ENCODE results near the gene PTPRN2.

Gene PTPRN2

DNA sequence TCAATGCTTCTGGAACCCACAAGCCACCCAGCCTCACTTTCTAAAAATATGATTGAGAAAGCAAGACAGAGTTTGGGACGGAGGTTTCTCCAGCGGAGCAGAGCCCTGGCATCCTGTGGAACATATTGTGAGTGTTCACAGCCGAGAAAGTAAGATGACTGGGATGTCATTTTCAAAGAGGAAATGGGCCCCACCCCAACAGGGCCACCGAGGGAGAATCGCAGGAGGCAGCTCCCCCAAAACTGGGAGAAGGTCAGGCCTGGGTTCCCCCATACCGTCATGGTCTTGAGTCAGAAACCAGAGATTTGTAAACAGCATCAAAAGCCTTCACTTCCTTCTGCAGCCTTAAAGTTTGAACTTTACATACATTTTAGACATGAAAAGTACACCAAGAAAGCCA, 560.0 kb downstream of the PTPRN2 start:
- DNase-seq (ENCODE audit: low spot score in 2 of 2) (no peak), ATAC-seq (replicated peaks; ENCODE audit: extremely low read depth, poor library complexity, severe bottlenecking) (no peak)
- Mint-ChIP-seq H3K4me1 (no peaks in the 10 kb centered on the region), H3K4me3 (no peak overlapping the region), H3K27me3 (peaks cover 40% of the 10 kb centered on the region), H3K27ac (ENCODE audit: low read depth) (no peak overlapping the region), H3K9me3 (no peaks in the 10 kb centered on the region), H3K36me3 (ENCODE audit: insufficient read depth) (no peaks in the 10 kb centered on the region)

DNA sequence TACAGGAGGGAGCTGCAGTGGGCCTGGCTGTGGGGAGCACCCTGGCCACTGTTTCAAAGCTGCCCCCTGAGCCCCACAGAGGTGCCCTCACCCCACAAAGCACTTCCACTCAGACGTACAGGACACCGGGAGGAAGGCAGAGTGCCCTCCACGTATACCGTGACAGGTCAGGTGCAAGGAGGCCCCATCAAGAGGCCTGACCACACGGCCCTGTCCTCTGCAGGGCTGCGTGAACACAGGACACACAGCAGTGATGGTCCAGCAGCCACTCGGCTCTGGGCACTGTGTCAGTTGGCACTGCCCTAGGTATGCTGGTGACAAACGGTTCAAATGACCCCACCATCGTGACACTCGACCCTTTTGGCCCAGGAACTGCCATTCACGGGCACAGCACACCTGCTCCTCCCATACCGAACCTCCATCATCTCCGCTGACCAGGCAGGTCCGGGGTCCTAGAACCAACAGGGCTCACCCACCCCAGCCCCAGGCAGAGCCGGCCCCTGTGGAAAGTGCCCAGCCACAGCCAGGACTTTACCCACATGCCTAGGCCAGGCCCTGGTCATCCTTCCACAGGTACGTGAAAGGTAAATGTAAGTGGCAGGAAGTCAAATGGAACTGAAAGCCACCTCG, 560.9 kb downstream of the PTPRN2 start:
- Mint-ChIP-seq H3K4me3 (no peak overlapping the region), H3K27me3 (peaks cover 31% of the 10 kb centered on the region), H3K27ac (ENCODE audit: low read depth) (no peak overlapping the region), H3K9me3 (no peaks in the 10 kb centered on the region), H3K4me1 (no peaks in the 10 kb centered on the region), H3K36me3 (ENCODE audit: insufficient read depth) (no peaks in the 10 kb centered on the region)
- no peak for ATAC-seq (replicated peaks; ENCODE audit: extremely low read depth, poor library complexity, severe bottlenecking)
- no peak for DNase-seq (ENCODE audit: low spot score in 2 of 2)

DNA sequence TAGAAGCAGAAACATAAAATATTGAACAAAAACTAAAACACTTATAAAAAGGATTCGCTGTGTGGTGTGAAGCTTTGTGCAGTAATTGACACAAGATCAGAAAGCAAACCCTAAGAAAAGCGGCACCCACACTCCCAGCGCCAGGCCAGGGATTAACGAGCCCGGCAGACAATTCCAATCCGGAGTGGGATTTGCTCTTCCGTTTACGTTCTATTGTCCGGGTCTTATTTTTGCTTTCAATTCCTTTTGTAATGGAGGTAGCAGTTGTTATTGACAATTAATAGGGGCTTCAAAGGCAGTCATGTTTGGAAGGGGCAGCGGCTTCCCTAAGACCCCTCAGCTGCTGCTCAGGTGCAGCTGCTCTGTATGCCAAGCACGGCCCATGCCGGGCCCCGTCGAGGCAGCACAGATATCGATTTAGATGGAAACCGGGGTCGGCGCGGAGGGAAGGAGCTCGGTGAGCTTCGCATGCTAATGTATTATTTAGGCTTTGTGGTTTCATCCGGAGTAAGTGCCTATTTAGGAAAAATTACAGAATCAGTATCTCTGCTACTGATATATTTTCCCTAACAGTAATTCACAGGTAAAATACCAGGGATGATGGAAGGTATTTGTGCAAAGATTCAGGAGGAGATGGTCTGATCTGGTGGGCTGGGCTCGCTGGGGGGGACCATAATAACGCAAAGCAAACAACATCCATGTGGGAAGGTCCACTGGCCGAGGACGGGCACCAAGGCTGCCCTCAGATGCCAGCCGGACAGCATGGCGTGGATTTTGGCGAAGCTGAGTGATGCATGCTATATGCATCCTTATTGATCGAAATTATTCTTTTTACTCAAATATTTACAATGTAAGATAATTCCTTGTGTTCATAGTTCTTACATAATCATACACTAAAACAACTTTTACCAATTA, 561.7 kb downstream of the PTPRN2 start:
- H3K9me3 Mint-ChIP-seq, result no peaks in the 10 kb centered on the region
- no peak overlapping the region for H3K27ac Mint-ChIP-seq (ENCODE audit: low read depth)
- DNase-seq (ENCODE audit: low spot score in 2 of 2) (no peak), ATAC-seq (replicated peaks; ENCODE audit: extremely low read depth, poor library complexity, severe bottlenecking) (no peak)
- peaks cover 23% of the 10 kb centered on the region for H3K27me3 Mint-ChIP-seq
- H3K4me3 Mint-ChIP-seq, result no peak overlapping the region
- H3K4me1 Mint-ChIP-seq, result no peaks in the 10 kb centered on the region
- H3K36me3 Mint-ChIP-seq (ENCODE audit: insufficient read depth), result no peaks in the 10 kb centered on the region

DNA sequence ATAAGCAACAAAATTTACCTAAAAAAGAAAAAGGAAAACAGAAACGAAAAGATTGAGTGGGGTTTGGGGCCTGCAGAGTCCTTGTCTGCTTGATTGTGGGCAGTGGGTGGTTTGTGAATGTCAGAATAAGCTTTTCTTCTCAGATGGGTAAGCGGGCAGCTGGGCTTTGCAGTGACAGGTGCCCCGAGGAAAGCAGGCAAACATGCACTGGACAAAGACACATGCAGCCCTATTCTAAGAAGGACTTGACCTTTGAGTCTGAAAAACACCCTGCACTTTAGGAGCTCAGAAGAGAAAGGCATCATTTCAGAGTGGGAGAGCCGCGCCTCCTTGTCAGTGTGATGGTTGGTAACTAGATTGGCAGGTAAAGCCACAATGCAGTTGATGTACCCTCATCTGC, 562.7 kb downstream of the PTPRN2 start:
- H3K4me1 Mint-ChIP-seq, result no peaks in the 10 kb centered on the region
- no peak for DNase-seq (ENCODE audit: low spot score in 2 of 2)
- no peak overlapping the region for H3K27ac Mint-ChIP-seq (ENCODE audit: low read depth)
- H3K36me3 Mint-ChIP-seq (ENCODE audit: insufficient read depth), result no peaks in the 10 kb centered on the region
- no peaks in the 10 kb centered on the region for H3K9me3 Mint-ChIP-seq
- ATAC-seq (replicated peaks; ENCODE audit: extremely low read depth, poor library complexity, severe bottlenecking), result no peak
- no peak overlapping the region for H3K4me3 Mint-ChIP-seq
- peaks cover 15% of the 10 kb centered on the region for H3K27me3 Mint-ChIP-seq

DNA sequence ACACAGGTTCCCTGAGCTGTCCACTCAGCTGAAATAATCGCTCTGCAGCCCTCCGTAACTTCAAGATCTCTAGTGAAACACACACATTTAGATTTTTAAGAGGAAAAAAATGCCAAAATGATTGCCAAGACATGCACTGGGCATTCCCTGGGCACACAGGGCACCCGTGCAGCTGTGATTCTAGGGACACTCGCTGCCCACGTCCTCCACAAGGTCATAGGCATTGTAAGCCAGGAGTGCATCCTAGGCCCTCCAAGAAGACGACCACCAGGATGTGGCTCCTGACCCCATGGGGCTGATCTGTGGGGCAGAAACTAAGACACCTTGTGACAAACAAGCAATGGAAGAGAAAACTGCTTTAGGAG, 563.3 kb downstream of the PTPRN2 start:
- peaks cover 10% of the 10 kb centered on the region for H3K27me3 Mint-ChIP-seq
- DNase-seq (ENCODE audit: low spot score in 2 of 2) (no peak), ATAC-seq (replicated peaks; ENCODE audit: extremely low read depth, poor library complexity, severe bottlenecking) (no peak)
- no peaks in the 10 kb centered on the region for H3K36me3 Mint-ChIP-seq (ENCODE audit: insufficient read depth)
- no peak overlapping the region for H3K4me3 Mint-ChIP-seq
- no peaks in the 10 kb centered on the region for H3K4me1 Mint-ChIP-seq
- no peaks in the 10 kb centered on the region for H3K9me3 Mint-ChIP-seq
- no peak overlapping the region for H3K27ac Mint-ChIP-seq (ENCODE audit: low read depth)

DNA sequence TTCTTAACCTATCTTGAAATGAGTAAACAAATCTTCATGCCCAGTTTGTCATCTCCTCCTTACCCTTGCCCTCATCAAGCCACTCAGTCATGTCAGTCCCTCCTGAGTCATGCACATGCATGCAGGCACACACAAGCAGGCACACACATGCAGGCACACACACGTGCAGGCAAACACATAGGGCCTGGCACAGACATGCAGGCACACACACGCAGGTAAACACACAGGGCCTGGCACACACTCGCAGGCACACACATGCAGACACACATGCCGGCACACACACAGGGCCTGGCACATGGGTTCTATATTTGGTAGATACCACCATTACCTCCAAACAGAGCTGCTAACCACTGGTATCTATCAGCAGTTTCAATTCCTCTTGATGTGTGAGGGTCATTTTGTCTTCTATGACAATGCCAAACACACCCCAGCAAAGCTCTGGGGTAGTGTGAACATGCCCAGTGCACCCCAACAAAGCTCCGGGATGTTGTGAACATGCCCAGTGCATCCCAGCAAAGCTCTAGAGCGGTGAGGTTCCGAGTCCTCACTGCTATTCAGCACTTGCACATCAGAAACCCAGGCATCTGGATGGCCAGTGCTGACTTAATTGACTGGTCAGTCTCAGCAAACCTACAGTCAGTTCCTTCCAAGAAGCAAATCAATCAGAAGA, 563.8 kb downstream of the PTPRN2 start:
- no peak overlapping the region for H3K4me3 Mint-ChIP-seq
- DNase-seq (ENCODE audit: low spot score in 2 of 2) (no peak), ATAC-seq (replicated peaks; ENCODE audit: extremely low read depth, poor library complexity, severe bottlenecking) (no peak)
- peaks cover 8% of the 10 kb centered on the region for H3K27me3 Mint-ChIP-seq
- H3K4me1 Mint-ChIP-seq, result no peaks in the 10 kb centered on the region
- no peaks in the 10 kb centered on the region for H3K9me3 Mint-ChIP-seq
- H3K36me3 Mint-ChIP-seq (ENCODE audit: insufficient read depth), result no peaks in the 10 kb centered on the region
- no peak overlapping the region for H3K27ac Mint-ChIP-seq (ENCODE audit: low read depth)

DNA sequence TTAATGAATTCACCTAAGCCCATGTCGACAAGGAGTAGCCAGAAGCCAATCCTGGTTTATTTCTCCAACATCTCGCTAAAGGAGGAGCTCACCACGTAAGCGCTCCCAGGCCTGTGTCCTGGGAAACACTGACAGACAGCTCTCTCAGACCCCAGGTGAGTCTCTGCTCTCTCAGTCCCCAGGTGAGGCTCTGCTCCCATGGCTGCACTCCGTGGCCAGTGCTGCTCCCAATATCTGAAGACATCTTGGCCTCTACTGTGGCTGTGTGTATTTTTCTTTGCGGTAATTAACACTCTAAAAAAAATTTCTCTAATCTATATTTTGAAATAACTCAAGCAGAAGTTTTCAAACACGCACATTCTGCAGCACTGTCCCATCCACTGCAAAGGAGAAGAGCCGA, 564.5 kb downstream of the PTPRN2 start:
- Mint-ChIP-seq H3K36me3 (ENCODE audit: insufficient read depth) (no peaks in the 10 kb centered on the region), H3K9me3 (no peaks in the 10 kb centered on the region), H3K27ac (ENCODE audit: low read depth) (no peak overlapping the region), H3K4me3 (no peak overlapping the region), H3K27me3 (peaks cover 6% of the 10 kb centered on the region), H3K4me1 (no peaks in the 10 kb centered on the region)
- DNase-seq (ENCODE audit: low spot score in 2 of 2), result no peak
- no peak for ATAC-seq (replicated peaks; ENCODE audit: extremely low read depth, poor library complexity, severe bottlenecking)

DNA sequence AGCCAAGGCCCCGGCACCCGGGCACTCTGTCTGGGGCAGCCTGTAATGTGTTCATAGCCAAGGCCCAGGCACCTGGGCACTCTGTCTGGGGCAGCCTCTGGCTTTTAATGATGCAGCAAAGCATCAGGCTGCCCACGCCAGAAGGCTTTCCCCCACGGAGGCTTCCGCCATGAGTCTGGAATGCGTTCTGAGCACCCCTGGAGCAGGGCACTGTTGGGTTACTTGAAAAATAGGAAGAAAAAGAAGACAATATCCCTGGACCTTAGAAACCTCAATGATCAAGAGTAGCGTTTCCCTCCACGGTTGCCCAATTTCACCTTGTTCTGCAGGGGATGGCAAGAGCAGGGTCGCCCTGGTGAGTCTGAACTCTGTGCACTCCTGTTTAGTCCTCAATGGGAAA, 565.0 kb downstream of the PTPRN2 start:
- H3K27ac Mint-ChIP-seq (ENCODE audit: low read depth), result no peak overlapping the region
- no peaks in the 10 kb centered on the region for H3K9me3 Mint-ChIP-seq
- no peaks in the 10 kb centered on the region for H3K4me1 Mint-ChIP-seq
- peaks cover under 1% of the 10 kb centered on the region for H3K27me3 Mint-ChIP-seq
- H3K36me3 Mint-ChIP-seq (ENCODE audit: insufficient read depth), result no peaks in the 10 kb centered on the region
- no peak overlapping the region for H3K4me3 Mint-ChIP-seq
- DNase-seq (ENCODE audit: low spot score in 2 of 2), result no peak
- no peak for ATAC-seq (replicated peaks; ENCODE audit: extremely low read depth, poor library complexity, severe bottlenecking)

DNA sequence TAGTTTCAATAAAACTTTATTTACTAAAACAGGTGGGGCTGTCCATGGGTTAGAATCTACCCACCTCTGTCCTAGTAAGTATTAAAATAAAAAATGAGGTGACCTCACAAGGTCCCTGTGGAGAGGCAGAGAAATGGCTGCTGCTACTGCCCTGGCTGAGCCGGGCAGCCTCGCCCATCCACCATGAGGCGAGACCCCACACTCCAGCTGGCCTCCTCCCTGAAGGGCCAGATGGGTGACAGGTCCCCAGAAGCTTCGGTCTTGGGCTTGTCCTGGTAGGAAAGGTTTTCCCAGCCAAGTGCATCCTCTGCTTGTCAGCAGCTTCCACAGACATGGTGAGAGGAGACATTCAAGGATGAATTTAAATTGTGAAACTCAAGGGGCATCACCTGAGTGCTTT, 565.8 kb downstream of the PTPRN2 start:
- ATAC-seq (replicated peaks; ENCODE audit: extremely low read depth, poor library complexity, severe bottlenecking), result no peak
- no peak overlapping the region for H3K27ac Mint-ChIP-seq (ENCODE audit: low read depth)
- DNase-seq (ENCODE audit: low spot score in 2 of 2), result no peak
- H3K4me1 Mint-ChIP-seq, result no peaks in the 10 kb centered on the region
- H3K9me3 Mint-ChIP-seq, result no peaks in the 10 kb centered on the region
- H3K36me3 Mint-ChIP-seq (ENCODE audit: insufficient read depth), result no peaks in the 10 kb centered on the region
- H3K4me3 Mint-ChIP-seq, result no peak overlapping the region
- H3K27me3 Mint-ChIP-seq, result no peaks in the 10 kb centered on the region

DNA sequence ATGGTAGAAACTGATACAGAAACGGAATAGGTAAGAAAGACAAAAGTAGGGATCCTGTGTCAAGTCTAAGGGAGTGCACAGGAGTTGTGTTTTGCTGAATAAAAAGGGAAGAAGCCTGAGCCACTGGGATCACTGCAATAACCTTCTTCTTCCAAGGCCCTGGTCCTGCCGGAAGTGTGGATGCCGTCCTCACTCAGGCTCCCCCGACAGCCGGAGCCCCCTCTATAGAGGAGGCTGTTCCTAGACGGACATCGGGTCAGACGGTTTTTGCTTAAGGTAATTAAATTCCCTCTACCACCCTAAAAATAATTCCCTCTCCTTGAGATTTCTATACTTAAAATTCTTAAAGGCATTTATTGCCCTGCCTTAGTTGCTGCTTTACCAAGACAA, 566.9 kb downstream of the PTPRN2 start:
- no peaks in the 10 kb centered on the region for H3K27me3 Mint-ChIP-seq
- ATAC-seq (replicated peaks; ENCODE audit: extremely low read depth, poor library complexity, severe bottlenecking), result no peak
- H3K27ac Mint-ChIP-seq (ENCODE audit: low read depth), result no peak overlapping the region
- no peak overlapping the region for H3K4me3 Mint-ChIP-seq
- no peaks in the 10 kb centered on the region for H3K36me3 Mint-ChIP-seq (ENCODE audit: insufficient read depth)
- no peaks in the 10 kb centered on the region for H3K4me1 Mint-ChIP-seq
- H3K9me3 Mint-ChIP-seq, result no peaks in the 10 kb centered on the region
- DNase-seq (ENCODE audit: low spot score in 2 of 2), result no peak

DNA sequence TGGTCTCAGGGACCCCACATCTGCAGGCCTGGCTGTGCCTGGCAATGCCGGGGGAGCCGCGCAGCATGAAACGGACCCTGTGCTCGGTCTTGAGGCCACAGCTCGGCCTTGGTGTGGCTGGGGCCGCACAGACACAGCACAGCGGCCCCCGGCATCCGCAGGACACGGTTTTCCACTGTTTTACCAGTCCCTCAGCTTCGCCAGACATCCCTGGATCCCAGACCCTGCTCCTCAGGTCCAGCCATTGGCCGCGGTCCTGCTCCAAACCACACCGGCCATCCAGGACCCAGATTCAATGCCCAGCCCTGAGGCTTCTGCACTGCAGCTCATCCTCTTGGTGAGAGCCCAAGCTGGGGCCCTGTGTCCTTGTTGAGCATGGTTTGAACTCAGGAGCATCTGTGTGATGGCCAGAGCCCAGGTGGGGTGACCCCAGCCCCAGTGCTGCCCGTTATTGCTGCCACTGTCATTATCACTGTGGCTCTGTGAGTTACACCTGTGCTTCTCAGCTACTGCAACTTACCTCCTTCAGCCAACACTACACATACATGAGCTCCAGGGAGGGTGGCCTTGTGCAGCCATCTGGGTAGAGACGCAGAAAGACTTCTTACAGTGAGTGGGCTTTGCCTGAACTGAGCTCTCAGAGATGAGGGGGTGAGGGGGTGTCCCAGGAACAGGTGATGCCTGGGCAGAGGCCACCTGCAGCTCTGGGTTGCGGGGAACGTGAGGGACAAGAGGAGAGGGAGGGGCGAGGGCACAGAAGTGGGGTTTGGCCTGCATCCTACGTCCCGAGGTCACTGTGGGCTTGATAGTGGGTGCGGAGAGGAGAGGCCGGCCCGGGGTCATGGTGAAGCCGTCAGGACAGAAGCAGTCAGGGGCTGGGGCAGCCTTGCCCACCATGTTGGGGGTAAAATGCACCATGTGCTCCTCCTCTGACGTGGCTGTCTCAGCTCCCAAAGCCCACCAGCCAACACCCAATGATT, 567.6 kb downstream of the PTPRN2 start:
- DNase-seq (ENCODE audit: low spot score in 2 of 2) (no peak), ATAC-seq (replicated peaks; ENCODE audit: extremely low read depth, poor library complexity, severe bottlenecking) (no peak)
- no peaks in the 10 kb centered on the region for H3K27me3 Mint-ChIP-seq
- no peak overlapping the region for H3K27ac Mint-ChIP-seq (ENCODE audit: low read depth)
- no peak overlapping the region for H3K4me3 Mint-ChIP-seq
- no peaks in the 10 kb centered on the region for H3K9me3 Mint-ChIP-seq
- H3K36me3 Mint-ChIP-seq (ENCODE audit: insufficient read depth), result no peaks in the 10 kb centered on the region
- no peaks in the 10 kb centered on the region for H3K4me1 Mint-ChIP-seq

DNA sequence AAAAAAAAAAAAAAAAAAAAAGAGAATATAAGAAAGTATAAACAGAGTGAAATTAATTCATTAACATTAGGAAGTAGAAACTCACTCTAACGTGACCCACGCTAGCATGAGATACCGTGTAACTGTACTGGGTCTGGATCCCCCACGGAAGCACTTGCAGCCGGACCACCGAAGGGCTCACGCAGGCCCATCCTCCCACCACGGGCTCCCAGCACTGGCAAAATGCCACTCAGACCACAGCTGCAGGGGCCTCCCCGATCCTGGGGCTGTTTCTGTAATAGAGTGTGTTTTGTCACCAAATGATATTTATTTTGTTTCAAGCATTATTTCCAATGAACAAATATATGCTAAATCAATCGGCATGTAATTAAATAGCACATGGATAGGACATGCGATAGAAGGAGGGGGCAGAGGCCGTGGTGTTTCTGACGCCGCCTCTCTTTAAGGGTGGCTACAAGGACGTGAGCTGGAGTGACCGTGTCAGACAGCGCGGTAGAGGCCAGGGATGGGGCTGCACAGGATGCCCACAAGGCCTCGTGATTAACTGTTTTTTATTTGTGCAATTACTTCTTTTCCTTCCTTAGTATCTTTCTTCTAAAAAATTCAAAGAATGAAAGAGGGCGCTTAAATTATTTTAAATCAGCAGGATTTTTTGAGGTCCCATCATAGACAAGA, 568.5 kb downstream of the PTPRN2 start:
- Mint-ChIP-seq H3K27ac (ENCODE audit: low read depth) (no peak overlapping the region), H3K36me3 (ENCODE audit: insufficient read depth) (no peaks in the 10 kb centered on the region), H3K27me3 (no peaks in the 10 kb centered on the region), H3K9me3 (no peaks in the 10 kb centered on the region), H3K4me1 (no peaks in the 10 kb centered on the region), H3K4me3 (no peak overlapping the region)
- DNase-seq (ENCODE audit: low spot score in 2 of 2) (no peak), ATAC-seq (replicated peaks; ENCODE audit: extremely low read depth, poor library complexity, severe bottlenecking) (no peak)

All from central memory CD8-positive, alpha-beta T cell (primary cell).